GM19463 (cell line): ENCODE data around the gene TNFAIP8L2.
"Not testable (repeated sequence)": the region's sequence is repeated elsewhere in the genome, so short reads cannot be mapped to it uniquely, and the experiment has no call there.

ENCODE experiments used
- ATAC-seq: cut with Tn5 transposase; IDR thresholded peaks from one replicate; pipeline ENCODE4 v1.9.1; 2021; ENCODE audit warnings: mild to moderate bottlenecking, moderate library complexity; ENCODE audit not compliant: unreplicated experiment

Gene TNFAIP8L2

DNA sequence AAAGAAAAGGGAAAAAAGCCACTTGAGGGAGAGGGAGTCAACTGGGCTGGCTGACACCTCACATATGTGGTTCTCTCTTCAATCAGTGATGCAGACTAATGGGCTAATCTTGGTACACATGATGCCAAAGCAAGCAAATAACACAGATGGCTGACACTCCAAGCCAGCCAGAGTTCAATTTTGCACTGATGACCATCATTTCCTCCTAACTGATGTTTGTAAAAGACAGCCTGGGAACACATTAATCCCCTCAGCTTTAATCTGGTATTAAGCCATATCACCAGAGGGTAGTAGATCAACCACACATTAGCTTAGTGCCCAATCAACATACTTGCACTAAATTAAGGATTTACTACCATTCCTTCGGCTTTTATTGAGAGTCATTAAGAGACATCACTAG lies 30.8 kb downstream of the TNFAIP8L2 start:
- ATAC-seq = no peak

DNA sequence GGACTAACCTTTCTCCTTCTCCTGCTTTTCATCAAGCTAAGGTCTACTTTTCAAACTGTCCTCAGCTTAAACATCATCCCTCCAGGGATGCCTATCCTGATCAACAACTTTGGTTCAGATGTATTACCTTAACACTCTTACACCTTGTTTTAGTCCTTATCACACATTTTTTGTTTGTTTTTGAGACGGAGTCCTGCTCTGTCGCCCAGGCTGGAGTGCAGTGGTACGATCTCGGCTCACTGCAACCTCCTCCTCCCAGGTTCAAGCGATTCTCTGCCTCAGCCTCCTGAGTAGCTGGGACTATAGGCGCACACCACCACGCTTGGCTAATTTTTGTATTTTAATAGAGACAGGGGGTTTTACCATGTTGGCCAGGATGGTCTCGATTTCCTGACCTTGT lies 32.2 kb downstream of the TNFAIP8L2 start:
- ATAC-seq = not testable (repeated sequence)

DNA sequence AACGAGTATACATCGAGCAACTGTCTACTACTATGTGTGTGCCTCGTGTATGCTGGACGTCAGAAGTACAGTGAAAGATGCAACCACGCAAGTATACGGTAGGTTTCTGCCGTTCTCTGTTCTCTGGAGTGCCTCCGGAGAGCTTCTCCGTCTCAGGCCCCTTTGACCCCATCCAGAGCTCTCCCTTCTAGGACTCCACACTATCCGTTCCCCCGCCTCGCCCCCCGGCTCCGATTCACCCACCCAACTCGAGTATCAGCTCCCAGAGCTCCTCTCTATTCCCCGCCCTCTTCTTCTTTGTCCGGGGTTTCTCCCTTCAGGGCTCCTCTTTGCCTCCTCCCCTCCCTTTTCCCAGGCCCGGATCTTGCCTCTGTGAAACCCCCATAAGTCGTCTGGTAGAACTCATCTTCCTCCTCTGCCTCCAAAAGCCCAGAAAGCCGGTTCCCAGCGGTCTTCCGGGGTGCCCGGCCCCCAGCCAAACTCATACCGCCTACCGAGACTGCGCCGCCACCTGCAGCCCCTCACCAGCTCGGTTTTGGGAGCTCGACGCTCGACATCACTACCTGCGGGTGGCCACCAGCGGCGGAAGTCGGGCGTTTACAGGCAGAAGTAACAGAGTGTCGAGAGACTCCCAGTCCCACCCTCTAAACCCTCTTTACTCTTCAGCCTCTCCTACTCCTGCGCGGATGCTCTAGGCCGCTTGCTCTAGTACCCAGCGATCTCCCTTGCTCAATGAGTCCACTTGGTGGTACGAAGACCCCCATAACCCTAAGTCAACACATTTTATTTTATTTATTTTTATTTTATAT lies 33.4 kb downstream of the TNFAIP8L2 start, which contains the start of gene VPS72:
TSS of gene VPS72 (minus strand) at position 561 of the 809 bp plus-strand sequence. CDS start at position 485, 76 bp downstream.
- peak; percentile 95 for ATAC-seq

DNA sequence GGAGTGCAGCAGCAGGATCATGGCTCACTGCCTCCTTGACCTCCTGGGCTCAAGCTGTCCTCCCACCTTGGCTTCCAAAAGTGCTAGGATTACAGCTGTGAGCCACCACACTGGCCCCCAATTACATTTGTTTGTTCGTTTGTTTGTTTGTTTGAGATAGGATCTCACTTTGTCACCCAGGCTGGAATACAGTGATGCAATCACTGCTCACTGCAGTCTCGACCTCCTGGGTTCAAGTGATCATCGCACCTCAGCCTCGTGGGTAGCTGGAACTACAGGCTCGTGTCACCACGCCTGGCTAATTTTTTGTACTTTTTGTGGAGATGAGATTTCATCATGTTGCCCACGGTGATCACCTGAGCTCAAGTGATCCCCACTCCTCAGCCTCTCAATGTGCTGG lies 35.6 kb downstream of the TNFAIP8L2 start:
- ATAC-seq = no peak

DNA sequence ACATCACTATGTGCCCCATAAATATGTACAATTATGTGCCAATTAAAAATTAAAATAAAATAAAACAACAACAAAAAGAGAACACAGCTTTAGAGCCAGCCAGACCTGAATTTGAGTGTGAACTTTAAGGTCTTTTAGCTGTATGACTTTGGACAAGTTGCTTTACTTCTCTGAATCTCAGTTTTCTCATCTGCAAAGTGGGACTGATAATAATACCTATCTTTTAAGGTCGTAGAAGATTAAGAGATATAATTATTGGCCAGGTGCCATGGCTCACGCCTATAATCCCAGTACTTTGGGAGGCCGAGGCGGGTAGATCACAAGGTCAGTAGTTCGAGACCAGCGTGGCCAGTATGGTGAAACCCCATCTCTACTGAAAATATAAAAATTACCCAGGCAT lies 36.9 kb downstream of the TNFAIP8L2 start:
- ATAC-seq = no peak

DNA sequence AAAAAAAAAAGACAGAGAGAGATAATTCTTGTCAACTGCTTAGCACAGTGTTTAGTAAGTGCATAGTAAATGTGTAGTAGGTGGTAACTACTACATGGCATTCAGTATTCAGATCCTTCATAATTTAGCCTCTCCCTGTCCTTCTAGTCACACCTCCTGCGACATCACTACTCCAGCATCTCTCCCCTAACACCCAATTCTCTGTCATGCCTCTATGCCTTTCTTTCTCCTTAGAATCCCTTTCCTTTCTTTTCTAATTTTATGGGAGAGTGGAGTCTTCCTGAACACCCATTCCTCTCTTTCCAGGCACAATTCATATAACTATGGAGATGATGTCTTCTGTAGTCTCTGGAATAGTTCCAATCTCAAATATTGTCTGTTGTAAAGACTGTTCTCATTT lies 37.4 kb downstream of the TNFAIP8L2 start:
- no peak for ATAC-seq

DNA sequence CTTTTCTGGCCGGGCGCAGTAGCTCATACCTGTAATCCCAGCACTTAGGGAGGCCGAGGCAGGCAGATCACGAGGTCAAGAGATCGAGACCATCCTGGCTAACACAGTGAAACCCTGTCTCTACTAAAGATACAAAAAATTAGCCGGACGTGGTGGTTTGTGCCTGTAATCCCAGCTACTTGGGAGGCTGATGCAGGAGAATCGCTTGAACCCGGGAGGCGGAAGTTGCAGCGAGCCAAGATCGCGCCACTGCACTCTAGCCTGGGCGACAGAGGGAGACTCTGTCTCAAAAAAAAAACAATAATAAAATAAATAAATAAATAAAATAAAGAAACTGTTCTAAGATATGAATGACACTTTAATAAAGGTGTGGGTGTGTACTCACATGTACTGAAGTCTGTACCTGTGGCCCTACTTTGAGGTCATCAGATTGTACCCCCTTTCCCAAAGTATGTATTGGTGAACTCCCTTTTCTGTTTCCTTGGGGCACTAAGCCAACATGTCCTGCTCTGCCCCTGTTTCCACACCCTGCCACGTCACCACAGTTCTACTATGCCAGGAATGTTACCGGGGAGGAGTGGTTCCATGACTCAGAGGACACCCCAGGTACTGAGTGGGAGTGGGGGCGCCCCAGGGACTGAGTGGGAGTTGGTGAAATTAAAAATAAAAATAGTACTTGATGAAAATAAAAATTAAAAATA lies 38.6 kb downstream of the TNFAIP8L2 start:
- not testable (repeated sequence) for ATAC-seq

DNA sequence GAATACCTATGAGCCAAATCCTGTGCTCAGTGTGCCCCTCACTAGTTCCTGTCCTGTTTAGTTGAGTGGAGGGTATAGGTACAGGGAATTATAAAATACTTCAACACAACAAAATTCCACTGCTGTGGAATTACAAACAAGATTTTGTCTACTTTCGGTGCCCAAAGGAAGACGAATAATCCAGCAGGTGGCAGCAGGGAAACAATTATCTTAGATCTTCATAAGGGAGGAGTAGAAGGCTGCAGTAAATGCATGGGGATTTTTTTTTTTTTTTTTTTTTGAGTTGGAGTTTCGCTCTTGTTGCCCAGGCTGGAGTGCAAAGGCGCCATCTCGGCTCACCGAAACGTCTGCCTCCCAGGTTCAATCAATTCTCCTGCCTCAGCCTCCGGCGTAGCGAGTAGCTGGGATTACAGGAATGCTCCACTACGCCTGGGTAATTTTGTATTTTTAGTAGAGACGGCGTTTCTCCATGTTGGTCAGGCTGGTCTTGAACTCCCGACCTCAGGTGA lies 39.9 kb downstream of the TNFAIP8L2 start:
- ATAC-seq = no peak

DNA sequence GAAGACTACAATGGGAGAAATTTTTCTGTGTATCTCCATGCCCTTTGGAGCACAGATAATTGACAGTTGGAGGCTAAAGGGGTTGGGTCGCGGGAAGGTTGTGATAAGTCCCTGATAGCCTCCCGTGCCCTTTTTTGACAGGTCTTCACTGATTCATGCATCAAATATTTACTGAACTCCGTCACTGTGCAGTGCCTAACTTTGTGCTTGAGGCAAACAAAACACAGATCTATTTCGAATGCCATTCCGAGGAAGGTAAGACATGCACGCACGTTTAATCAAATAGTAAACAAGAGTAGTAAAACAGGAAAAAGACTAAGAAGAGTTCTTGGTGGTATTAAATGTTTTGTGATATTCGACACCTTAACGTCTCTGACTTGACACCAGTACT lies 41.4 kb downstream of the TNFAIP8L2 start:
- ATAC-seq = no peak

DNA sequence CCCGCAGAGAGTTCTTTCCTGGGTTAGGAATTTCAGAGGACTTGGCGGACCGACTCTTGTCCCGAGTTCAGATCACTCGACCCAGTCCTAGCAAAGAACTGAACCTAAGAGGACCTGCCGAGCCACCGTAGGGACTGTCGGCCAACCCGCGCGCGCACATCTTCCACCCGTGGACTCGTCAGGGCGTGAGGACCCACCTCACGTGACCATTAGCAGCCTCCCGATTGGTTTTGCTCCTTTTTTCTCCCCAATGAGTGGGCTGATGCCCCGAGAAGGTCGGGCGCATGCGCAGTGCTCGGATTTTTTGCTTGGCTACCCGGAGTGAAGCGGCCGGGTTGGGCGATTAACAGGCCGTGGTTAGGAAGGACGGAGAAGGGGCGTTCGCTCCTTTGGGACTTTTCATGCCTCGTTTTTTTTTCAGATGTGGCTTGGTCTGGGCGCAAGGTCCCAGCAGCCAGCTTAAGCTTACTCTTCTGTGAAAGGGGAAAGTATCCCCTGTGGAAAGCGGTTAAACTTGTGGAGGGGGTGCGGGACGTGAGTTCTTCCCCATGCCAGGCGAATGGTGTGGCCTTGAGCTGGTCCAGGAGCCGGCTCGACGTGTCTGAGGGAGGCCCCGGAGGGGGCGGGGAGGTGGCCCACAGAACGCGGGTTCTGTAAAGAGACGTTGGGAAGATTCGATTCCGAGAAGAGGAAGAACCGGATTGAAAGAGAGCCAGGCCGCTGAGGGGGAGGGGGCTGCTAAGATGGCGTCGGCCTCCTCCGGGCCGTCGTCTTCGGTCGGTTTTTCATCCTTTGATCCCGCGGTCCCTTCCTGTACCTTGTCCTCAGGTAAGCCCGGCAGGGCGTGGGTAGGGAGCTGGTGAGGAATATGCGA lies 42.0 kb downstream of the TNFAIP8L2 start, which contains the start of gene PIP5K1A:
TSS of gene PIP5K1A (plus strand) at position 299 of the 874 bp plus-strand sequence. CDS start at position 744, 445 bp downstream.
- ATAC-seq = peak; percentile 81

DNA sequence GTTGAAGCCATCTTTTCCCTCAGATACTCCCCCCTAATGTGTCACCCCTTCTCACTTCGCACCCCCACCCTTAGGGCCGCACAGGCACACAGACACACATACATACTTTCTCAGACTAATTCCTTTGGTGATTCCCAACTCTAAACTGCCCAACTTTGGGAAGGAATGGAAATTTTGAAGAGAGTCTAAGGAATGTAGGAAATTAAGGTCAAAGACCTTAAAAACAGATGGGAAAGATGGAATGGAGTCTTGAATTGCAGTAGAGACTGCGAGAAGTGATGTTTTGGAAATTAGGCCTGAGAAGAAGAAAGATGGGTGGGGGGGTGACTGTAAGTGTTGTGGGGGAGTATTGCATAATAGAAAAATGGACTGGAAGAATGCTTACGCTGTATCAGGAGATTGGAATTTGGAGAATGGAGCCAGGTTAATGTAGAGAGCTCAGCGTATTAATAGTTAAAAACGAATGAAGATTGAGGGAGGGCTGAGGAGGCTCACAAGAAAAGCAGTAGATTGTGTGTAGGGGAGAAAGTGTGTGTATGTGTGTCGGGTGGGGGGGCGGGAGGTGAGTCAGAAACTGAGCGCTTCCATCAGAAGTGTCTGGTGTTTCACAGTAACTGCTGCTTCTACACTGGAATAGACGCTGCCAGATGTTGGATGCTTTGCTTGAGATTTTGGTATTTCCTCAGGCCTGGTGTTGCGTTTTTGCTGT lies 43.6 kb downstream of the TNFAIP8L2 start:
- no peak for ATAC-seq

DNA sequence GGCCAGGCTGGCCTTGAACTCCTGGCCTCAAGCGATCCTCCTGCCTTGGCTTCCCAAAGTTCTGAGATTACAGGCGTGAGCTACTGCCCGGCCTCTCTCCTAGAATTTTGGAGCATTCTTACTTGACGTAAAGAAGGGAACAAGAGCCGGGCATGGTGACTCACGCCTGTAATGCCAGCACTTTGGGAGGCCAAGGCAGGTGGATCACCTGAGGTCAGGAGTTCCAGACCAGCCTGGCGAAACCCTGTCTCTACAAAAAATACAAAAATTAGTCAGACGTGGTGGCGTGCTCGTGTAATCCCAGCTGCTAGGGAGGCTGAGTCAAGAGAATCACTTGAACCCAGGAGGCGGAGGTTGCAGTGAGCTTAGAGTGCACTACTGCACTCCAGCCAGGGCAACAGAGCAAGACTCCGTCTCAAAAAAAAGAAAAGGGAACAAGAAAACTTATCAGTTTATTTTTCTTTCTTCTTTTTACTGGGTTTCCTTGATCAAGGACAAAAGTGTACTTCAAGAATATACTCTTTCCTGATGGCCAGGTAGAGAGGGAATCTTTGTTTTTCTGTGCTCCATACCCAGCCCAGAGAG lies 49.0 kb downstream of the TNFAIP8L2 start:
- ATAC-seq = not testable (repeated sequence)
